SU-DHL-6 (cell line): ENCODE data around the gene KLK12.

Experiments
- H2AFZ ChIP-seq: fragments of 200-600 bp; sonication (generic); 2 replicates; pipeline ENCODE4 v1.6.1; 2014; ENCODE audit warnings: low read depth, mild to moderate bottlenecking, moderate library complexity, mixed read lengths, antibody characterized with exemption, low read length; ENCODE audit not compliant: severe bottlenecking
- H3F3A ChIP-seq: fragments of 200-600 bp; shearing (Covaris generic); 2 replicates; pipeline ENCODE4 v1.6.0; 2016; ENCODE audit warnings: antibody characterized with exemption, mild to moderate bottlenecking; ENCODE audit not compliant: insufficient read depth
- H3K27ac ChIP-seq: fragments of 200-600 bp; sonication (generic); 2 replicates; pipeline ENCODE4 v1.5.1; 2016; ENCODE audit warnings: low read depth, mild to moderate bottlenecking, low read length, moderate library complexity, mixed read lengths
- H3K27me3 ChIP-seq: fragments of 200-600 bp; sonication (generic), shearing (Covaris generic); 2 replicates; pipeline ENCODE4 v1.6.0; 2014; ENCODE audit warnings: mild to moderate bottlenecking, low read length
- H3K36me3 ChIP-seq: fragments of 200-600 bp; sonication (generic); 2 replicates; pipeline ENCODE4 v1.6.1; 2014; ENCODE audit warnings: mild to moderate bottlenecking, low read length, mixed read lengths
- H3K4me2 ChIP-seq: fragments of 300-600, 200-600 bp; shearing (Covaris generic), sonication (generic); 2 replicates; pipeline ENCODE4 v1.6.0; 2014; ENCODE audit warnings: low read length, low read depth, mild to moderate bottlenecking; ENCODE audit not compliant: poor library complexity, severe bottlenecking
- H3K4me3 ChIP-seq: fragments of 200-600 bp; sonication (generic); 2 replicates; pipeline ENCODE4 v1.5.1; 2014; ENCODE audit warnings: antibody characterized with exemption, low read length, mild to moderate bottlenecking, mixed read lengths; ENCODE audit not compliant: insufficient read depth, poor library complexity, severe bottlenecking
- H3K79me2 ChIP-seq: fragments of 200-600 bp; sonication (generic); 2 replicates; pipeline ENCODE4 v1.6.1; 2014; ENCODE audit warnings: mild to moderate bottlenecking, low read length, moderate library complexity; ENCODE audit not compliant: insufficient read depth
- H3K9ac ChIP-seq: fragments of 200-600 bp; sonication (generic); 2 replicates; pipeline ENCODE4 v1.7.0; 2014; ENCODE audit warnings: mild to moderate bottlenecking, low read length
- H3K9me2 ChIP-seq: fragments of 200-600 bp; sonication (generic); replicated peaks from 2 replicates; pipeline ENCODE4 v1.6.1; 2014; ENCODE audit warnings: low read length; ENCODE audit not compliant: insufficient read depth
- H3K9me3 ChIP-seq: fragments of 200-600 bp; sonication (generic); 2 replicates; pipeline ENCODE4 v1.6.1; 2014; ENCODE audit warnings: low read length, mixed read lengths; ENCODE audit not compliant: insufficient read depth
- H4K20me1 ChIP-seq: fragments of 200-600 bp; sonication (generic); 2 replicates; pipeline ENCODE4 v1.6.1; 2014; ENCODE audit warnings: low read depth, mild to moderate bottlenecking, antibody characterized with exemption, low read length, moderate library complexity, mixed read lengths
- CTCF ChIP-seq: fragments of 200-600 bp; sonication (generic); IDR thresholded peaks from one replicate; pipeline ENCODE4 v1.5.1; 2017; ENCODE audit warnings: antibody characterized with exemption, mild to moderate bottlenecking, low read length, moderate library complexity; ENCODE audit not compliant: insufficient read depth, poor library complexity, severe bottlenecking
- EZH2phosphoT487 ChIP-seq: fragments of 200-600 bp; sonication (generic), shearing (Covaris generic); conservative IDR thresholded peaks from 2 replicates; pipeline ENCODE4 v1.6.1; 2018; ENCODE audit warnings: mild to moderate bottlenecking, antibody characterized with exemption, low read length, moderate library complexity, mixed read lengths

Gene KLK12

DNA sequence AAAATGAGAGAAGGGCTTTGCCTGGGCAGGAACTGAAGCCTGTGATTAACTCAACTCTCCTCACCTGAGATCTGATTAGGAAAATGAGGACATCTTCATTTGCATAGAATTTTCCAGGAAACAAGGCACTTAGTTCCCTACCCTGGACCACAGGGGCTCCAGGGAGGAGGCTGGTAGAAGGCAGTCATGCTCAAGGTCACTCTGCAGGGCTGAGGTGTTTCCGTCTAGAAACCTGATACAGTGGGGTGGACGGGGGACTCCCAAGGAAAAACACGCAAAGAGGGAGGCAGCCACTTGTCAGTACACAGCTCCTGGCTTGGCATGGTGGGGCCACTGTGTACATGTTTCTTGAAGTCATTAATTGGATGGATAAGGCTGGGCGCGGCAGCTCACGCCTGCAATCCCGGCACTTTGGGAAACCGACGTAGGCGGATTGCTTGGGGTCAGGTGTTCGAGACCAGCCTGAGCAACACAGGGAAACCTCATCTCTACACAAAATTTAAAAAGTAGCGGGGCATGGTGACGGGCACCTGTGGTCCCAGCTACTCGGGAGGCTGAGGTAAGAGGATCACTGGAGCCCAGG, 41.9 kb upstream of the KLK12 start:
- H3K27ac ChIP-seq = no peak overlapping the region
- no peaks in the 10 kb centered on the region for H3K27me3 ChIP-seq
- no peaks in the 10 kb centered on the region for H3K9me3 ChIP-seq
- no peaks in the 10 kb centered on the region for H3K79me2 ChIP-seq
- no peaks in the 10 kb centered on the region for H3K9me2 ChIP-seq
- no peak overlapping the region for H3K9ac ChIP-seq
- TF ChIP-seq CTCF (no peak), EZH2phosphoT487 (no peak)
- no peak overlapping the region for H3K4me3 ChIP-seq
- no peak overlapping the region for H3K4me2 ChIP-seq
- no peaks in the 10 kb centered on the region for H3F3A ChIP-seq
- no peaks in the 10 kb centered on the region for H4K20me1 ChIP-seq
- H2AFZ ChIP-seq = no peak overlapping the region
- H3K36me3 ChIP-seq = no peaks in the 10 kb centered on the region

DNA sequence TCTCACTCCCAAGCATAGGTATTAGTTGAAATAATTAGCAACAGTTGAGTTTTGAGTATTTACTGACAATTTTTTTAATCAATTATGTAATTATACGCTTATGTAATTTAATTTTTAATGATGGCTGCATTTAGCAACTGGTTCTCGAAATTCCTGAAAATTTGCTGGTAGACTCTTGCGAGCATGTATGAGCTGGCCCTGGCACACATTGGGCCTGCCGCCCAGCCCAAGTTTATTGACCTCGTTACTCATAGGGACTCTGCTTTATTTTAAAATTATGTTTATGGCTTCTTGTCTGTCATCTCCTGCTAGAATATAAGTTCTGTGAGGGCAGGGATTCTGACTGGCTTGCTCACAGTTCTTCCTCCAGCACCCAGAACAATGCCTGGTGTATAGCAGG, 41.2 kb upstream of the KLK12 start:
- TF ChIP-seq CTCF = no peak
- H3K36me3 ChIP-seq = no peaks in the 10 kb centered on the region
- no peak overlapping the region for H2AFZ ChIP-seq
- H3K9ac ChIP-seq = no peak overlapping the region
- H3K27me3 ChIP-seq = no peaks in the 10 kb centered on the region
- no peaks in the 10 kb centered on the region for H3F3A ChIP-seq
- H3K9me2 ChIP-seq = no peaks in the 10 kb centered on the region
- H3K27ac ChIP-seq = no peak overlapping the region
- H3K4me3 ChIP-seq = no peak overlapping the region
- no peaks in the 10 kb centered on the region for H4K20me1 ChIP-seq
- no peaks in the 10 kb centered on the region for H3K9me3 ChIP-seq
- H3K4me2 ChIP-seq = no peak overlapping the region
- no peaks in the 10 kb centered on the region for H3K79me2 ChIP-seq

GRCh38 chr19:51071095-51071405, 36.2 kb upstream of the KLK12 start:
- no peak overlapping the region for H3K4me3 ChIP-seq
- no peaks in the 10 kb centered on the region for H3K36me3 ChIP-seq
- H4K20me1 ChIP-seq = no peaks in the 10 kb centered on the region
- H3K79me2 ChIP-seq = no peaks in the 10 kb centered on the region
- no peak overlapping the region for H2AFZ ChIP-seq
- no peaks in the 10 kb centered on the region for H3K9me3 ChIP-seq
- TF ChIP-seq EZH2phosphoT487 = no peak
- no peak for TF ChIP-seq CTCF
- no peaks in the 10 kb centered on the region for H3K27me3 ChIP-seq
- no peaks in the 10 kb centered on the region for H3K9me2 ChIP-seq
- no peak overlapping the region for H3K27ac ChIP-seq
- no peak overlapping the region for H3K9ac ChIP-seq
- no peaks in the 10 kb centered on the region for H3F3A ChIP-seq
- no peak overlapping the region for H3K4me2 ChIP-seq
